Kasumi-1 (cell line): ENCODE data around the gene RGS10.
"Not testable (repeated sequence)": the region's sequence is repeated elsewhere in the genome, so short reads cannot be mapped to it uniquely, and the experiment has no call there.

Experiments
- DNase-seq, 2 experiments: peaks; one replicate each; lab custom pipeline; 2025; lab: John Stamatoyannopoulos, UW

The RGS10 gene

DNA sequence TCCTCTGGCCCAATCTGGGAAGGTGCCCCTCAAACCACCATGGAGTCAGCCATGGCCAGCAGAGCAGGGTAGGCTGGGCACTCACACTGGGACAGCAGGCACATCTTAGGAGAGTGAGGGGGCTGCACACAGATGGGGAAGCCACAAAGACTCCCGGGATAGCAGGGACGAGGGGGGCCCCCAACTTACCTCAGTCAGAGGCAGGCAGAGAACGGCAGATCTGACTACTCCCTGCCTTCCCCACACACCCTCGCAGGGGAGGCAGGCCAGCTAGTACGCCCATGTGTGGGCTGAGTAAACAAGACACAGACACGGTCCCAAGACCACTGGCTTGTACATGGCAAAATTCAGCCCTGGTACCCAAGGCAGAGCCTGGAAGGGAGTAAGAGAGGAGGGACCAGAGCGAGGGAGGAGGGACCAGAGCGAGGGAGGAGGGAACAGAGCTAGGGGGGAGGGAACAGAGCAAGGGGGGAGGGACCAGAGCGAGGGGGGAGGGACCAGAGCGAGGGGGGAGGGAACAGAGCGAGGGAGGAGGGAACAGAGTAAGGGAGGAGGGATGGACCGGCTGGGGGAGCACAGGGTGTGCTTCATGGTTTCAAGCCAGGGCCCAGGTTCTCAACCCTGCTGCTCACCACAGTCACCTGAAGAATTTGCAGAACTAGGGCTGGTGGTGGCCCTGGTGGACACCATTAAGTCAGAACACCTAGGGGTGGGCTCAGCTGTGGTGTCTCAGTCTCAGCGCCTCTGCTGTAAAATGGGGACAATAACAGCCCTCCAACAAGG lies 73.8 kb downstream of the RGS10 start:
- DNase-seq, result no peak

DNA sequence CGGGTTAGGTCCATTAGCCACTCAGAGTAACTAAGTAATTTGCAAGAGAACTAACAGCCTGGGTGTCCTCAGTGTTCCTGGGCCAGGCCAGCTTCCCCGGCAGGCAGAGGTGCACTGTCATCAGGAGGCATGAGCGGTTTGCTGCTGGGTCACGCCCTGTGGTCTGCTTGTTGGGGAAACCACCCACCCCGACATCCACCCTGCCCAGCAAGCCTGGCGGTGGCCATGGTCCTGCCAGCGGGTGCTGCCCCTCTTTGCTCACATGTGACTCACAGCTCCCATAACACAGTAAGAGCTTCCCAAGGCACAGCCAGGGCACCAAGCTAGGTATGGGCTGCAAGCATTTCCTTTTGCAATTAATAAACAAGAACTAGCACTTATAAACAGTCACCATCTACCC lies 75.9 kb downstream of the RGS10 start:
- no peak for DNase-seq

- no peak for DNase-seq
These were observed 76.4 kb downstream of the RGS10 start for GRCh38 chr10:119466076-119466475.

- DNase-seq, result no peak
These were observed 77.4 kb downstream of the RGS10 start for GRCh38 chr10:119465085-119465484.

DNA sequence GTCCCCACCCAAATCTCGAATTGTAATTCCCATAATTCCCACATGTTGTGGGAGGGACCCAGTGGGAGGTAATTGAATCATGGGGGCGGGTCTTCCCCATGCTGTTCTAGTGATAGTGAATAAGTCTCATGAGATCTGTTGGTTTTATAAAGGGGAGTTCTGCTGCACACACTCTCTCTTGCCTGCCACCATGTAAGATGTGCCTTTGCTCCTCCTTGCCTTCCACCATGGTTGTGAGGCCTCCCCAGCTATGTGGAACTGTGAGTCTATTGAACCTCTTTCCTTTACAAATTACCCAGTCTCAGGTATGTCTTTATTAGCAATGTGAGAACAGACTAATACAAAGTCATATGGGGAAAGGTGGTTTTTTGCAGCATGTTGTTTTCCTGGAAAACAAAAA lies 79.3 kb downstream of the RGS10 start:
- not testable (repeated sequence) for DNase-seq

GRCh38 chr10:119462773-119463172 lies 79.7 kb downstream of the RGS10 start:
- no peak for DNase-seq

- no peak for DNase-seq
These were observed 80.6 kb downstream of the RGS10 start for GRCh38 chr10:119461923-119462322.

DNA sequence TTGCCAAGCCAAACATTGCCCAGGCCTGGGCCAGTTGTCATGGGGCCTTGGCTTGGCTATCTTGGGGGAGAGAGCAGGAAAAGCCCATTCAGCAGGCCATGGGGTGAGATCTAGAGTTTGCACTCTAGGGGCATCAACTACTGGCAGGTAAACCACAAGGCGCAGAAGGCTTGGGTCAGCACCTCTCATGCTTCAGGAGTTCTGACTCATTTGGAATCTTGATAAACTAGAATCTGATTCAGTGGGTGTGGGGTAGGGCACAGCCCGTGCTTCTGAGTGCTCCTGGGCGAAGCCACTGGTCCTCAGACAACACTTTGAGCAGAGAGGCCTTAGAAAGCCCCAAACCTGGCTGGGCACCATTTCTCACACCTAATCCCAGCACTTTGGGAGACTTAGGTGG lies 81.1 kb downstream of the RGS10 start:
- no peak for DNase-seq

DNA sequence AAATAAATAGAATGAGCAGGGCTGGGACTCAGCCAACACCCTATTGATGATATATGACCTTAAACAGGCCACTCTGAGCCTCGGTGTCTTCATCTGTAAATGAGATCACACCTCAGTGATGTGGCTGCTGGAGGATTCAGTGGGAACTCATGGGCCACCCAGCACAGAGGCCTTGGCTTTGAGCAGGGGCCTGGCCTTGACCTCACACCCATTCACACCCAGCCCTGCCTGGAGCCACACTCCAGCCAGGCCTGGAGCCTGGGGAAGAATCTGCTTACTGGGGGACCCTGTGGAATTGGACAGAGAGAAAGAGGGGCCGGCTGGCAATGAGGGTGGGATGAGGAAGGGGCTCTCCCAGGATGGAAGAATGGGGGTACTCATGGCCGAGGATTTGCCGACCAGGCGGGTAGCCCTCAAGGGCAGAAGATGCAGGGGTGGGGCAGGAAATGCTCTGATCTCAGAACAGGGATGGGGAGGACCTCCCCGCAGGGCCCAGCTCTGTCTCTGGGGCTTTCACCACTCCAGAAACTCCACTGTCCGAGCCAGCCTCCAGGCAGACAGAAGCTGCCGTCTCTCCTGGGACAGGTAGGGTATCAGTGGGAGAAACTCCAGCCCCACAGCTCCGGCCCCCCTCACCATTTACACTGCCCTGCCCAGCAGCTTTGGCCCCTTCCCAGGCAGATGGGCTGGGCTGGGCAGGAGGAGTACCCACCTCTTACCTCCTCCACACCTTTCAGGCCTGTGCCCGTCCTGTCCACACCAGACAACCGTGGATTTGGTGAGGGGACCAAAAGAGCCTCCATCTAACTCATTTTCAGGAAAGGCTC lies 81.9 kb downstream of the RGS10 start:
- DNase-seq, result no peak

DNA sequence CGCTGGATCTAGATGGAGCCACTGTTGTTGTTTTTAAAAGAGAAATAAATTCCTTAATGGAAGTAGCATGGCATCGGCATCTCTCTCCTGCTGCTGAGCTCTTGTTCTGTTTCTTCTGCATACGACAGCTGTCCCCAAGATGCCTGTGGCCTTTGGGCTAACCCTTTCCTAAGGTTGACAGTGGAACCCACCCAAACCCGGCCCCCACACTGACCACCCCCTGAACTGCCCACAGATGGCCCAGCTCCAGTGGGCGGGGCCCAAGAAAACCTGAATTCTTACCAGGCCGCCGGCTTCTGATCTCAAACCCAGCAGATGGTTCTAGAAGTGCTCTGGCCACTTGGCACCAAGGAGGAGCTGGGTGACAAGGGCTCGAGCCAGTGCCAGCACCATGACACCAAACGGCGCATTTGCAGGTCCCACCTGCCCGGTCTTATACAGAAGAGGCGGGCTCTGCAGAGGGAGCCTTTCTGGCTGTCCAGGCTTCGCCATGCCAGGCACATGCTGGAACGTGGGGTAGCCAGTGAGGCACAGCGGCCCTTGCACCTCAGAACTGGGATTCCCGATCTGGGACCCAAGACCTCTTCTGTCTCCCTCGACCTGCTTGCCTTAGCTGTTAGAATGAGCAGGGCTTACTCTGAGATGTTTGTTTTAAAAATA lies 82.7 kb downstream of the RGS10 start:
- DNase-seq, result no peak

- no peak for DNase-seq
These were observed 84.4 kb downstream of the RGS10 start for GRCh38 chr10:119457966-119458766.

- no peak for DNase-seq
These were observed 86.1 kb downstream of the RGS10 start for GRCh38 chr10:119456435-119456810.

- DNase-seq, result no peak
These were observed 86.7 kb downstream of the RGS10 start for GRCh38 chr10:119455609-119456434.

GRCh38 chr10:119454990-119455389 lies 87.5 kb downstream of the RGS10 start:
- DNase-seq, result no peak

GRCh38 chr10:119454316-119454715 lies 88.2 kb downstream of the RGS10 start:
- no peak for DNase-seq

DNA sequence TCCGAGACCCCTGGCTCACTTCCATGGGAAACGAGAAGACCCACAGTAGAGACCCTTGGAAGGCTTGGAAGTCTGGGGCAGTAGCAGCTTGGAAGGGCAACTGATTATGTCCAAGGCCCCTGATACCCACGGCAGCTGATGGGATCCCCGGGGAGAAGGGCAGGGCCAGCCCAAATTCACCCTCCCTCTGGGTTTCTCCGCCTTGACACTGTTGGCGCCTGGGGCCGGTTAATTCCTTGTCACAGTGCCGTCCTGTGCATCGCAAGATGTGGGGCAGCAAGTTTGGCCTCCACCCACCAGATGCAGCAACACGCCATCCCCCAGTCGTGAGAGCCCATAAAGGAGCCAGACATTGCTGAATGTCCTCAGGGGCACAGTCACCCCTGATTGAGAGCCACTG lies 89.2 kb downstream of the RGS10 start:
- DNase-seq, result no peak

DNA sequence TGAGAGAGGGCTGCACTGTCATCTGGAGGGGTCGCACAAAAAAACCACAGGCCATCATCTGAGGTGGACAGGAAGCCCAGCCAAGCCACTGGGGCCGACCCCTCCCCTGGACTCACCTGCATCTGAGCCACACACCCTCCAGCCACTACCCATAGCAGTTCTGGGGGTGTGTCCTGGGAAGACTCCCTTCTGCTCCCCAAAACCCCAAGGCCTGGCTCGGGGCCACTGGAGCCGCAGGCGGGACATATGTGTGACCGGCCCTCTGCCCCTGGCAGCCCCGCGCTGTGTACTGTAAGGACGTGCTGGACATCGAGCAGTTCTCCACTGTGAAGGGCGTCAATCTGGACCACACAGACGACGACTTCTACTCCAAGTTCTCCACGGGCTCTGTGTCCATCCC lies 90.1 kb downstream of the RGS10 start:
- no peak for DNase-seq

- DNase-seq, result no peak
These were observed 91.1 kb downstream of the RGS10 start for GRCh38 chr10:119451300-119451896.

DNA sequence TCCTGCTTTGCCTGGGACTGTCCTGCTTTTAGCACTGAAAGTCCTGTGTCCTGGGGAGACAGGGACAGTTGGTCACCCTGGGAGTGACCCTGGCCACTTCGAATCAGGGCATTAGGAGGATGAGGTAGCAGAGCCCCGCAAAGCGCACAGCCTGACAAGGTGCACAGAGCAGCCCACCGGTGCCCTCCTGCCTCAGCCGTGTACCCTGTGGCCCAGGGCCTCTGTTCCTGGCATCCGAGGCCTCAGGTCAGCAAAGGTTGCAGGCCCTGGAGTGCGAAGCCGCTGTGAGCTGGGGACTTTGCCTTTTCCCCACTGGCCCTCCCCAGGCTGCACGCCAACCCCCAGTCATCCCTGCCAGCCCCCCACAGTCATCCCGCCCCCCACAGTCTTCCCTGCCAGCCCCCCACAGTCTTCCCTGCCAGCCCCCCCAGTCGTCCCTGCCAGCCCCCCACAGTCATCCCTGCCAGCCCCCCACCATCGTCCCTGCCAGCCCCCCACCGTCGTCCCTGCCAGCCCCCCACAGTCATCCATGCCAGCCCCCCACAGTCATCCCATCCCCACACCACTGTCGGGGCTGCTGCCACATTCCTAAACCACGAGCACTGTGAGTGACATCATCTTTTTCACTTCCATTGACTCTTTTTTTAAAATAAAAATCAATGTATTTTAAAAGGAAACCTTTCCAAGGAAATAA lies 91.8 kb downstream of the RGS10 start:
- DNase-seq, result no peak
